GM21786 (cell line): ENCODE data around the gene STAT3.

ENCODE experiments used
- ATAC-seq: cut with Tn5 transposase; IDR thresholded peaks from one replicate; pipeline ENCODE4 v1.9.1; 2021; ENCODE audit not compliant: unreplicated experiment

The STAT3 gene

DNA sequence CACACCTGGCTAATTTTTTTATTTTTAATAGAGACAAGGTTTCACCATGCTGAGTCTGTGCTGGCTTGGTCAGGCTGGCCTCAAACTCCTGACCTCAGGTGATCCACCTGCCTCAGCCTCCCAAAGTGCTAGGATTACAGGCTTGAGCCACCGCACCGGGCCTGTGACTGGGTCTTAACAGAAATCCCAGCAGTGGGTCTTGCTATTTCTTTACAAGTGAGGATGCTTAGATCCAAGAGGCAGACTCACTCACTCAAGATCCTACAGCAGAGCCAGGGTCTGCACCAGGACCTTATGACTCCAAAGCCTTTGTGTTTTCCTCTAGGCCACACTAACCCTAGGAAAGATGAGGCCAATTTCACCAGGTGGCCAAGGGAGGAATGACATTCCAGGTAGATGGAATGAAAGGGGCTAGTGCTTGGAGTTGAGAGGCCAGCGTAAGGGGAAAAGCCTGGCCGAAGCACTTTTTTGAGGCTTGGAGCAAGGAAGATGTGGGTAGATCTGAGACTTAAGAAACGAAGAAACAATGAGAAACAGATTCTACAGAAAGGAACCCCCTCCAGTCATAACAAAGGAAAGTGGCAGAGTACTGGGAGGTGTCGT is 105.7 kb downstream of the STAT3 start:
- ATAC-seq, result no peak

DNA sequence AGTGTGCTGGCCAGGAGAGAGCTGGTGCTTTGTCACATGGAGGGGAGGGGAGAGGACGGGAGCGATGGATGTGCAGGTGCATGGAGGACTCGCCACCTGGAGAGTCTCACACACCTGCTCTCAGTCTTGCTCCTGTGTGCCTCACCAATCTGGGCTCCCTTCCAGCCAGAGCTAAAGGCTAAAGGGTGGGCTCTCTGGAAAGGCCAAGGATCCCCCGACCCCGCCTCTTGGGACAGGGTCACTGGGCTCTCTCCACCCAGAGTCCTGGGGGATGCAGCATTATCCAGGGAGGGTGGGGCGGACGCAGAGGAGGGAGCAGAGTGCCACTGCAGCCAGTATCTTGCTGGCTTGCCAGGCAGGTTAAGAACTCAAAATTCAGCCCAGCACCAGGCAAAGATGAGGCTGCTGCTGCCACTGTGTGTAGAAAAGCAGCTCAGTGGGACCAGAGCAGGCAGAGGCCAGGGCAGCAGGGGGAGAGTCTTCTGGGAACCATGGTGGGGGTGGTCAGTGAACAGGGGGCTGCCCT is 106.6 kb downstream of the STAT3 start:
- no peak for ATAC-seq

DNA sequence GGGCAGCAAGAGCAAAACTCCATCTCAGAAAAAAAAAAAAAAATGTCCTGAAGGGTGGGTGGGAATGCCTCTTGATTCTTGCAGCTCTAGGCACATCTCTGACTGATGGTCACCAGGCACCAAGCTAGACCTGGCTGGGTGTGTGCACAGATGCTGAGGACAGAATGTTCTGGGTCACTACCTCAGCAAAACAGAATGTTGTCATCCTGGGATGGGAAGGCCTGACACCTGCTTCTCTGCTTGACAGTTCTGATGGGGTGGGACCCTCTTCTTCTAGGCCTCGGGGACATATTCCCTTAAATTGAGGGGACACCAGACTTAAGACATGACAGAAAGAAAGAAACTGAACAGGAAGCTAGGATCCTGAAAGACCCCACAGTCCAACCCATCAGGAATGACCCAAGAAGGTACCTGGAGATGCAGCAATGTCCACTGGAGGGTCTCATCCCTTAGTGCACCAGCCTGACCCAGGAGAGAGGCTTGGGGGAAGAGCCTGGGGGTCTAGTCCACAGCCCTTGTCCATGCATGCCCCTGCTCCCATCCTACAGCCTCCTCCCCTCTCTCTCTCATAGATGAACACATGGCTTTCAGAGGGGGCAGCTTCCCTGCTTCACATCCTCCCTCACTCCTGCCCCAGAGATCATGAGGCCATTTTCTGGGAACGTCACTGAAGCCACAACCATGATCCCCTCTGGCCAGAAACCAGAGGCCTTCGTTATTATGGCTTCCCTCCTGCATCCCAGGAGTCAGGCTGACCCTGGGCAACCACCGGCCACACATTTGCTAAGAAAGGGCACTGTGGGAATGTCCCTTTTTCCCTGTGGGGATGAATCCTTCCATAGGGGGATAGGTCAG is 108.2 kb downstream of the STAT3 start:
- no peak for ATAC-seq

DNA sequence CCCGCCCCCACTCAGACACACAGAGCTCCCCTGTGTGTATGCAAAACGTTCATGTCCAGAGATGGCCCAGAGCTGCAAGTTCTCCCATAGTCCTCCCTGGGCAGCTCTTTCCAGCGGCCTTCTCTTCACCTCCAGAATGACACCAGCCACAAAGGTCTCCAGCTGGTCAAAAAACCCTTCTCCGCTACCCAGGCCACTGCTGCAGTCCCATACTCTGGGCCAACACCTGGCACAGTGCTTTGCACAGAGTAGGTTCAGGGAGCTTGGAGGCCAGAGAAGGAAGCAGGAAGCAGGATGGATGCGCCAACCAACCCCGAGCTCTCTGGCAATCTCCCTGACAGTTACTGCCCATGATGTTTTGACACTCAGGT is 110.9 kb downstream of the STAT3 start:
- no peak for ATAC-seq

DNA sequence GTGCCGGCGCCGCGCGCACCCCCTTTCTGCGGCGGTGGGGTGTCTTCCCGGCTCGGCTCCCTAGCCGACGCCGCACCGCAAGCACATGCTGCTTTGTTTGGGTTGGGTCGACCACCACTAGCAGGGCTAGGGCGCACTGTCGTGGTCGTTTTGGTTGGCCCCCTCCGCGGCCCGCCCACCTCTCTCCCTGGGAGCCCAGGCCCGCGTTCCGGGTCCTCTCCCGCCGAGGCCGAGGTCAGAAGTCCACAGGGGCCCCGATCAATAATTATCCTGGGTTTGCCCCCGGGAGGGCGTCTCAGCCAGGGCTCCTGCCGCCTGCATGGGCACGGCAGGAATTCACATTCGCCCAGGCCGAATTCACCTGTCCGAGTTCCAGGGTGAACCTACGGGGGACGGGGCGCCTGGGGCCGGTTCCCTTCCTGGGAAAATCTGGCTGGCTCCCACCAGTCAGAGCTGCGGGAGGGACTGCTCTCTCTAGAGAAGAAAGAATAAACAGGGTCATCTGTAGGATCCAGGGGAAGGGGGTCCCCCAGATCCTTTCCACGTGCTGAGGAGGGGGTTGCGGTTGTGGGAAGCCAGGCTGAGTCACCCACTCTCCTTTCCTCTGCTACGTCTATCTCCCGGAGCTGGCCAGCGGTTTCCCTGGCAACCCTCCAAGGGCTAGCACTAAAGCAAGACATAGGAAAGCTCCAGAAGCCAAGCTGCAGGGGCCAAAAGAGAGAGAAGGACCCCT is 111.5 kb downstream of the STAT3 start:
- ATAC-seq, result no peak

DNA sequence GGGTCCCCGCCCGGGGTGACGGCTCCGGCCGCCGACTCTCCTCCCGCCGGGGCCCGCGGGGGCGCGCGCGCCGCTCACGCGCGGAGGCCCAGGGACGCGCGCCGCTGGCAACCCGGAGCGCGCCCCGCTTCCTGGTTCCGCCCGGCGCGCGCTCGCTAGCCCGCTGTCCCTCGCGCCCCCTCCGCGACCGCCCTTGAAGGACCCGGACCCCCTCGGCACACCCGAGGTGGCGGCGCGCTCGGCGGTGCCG is 112.0 kb downstream of the STAT3 start, which contains the start of gene STAT5B:
Gene STAT5B, minus strand, starts transcription at position 33 of the 250 bp plus-strand sequence. CDS start 44,264 bp downstream, outside the sequence.
- ATAC-seq, result no peak

DNA sequence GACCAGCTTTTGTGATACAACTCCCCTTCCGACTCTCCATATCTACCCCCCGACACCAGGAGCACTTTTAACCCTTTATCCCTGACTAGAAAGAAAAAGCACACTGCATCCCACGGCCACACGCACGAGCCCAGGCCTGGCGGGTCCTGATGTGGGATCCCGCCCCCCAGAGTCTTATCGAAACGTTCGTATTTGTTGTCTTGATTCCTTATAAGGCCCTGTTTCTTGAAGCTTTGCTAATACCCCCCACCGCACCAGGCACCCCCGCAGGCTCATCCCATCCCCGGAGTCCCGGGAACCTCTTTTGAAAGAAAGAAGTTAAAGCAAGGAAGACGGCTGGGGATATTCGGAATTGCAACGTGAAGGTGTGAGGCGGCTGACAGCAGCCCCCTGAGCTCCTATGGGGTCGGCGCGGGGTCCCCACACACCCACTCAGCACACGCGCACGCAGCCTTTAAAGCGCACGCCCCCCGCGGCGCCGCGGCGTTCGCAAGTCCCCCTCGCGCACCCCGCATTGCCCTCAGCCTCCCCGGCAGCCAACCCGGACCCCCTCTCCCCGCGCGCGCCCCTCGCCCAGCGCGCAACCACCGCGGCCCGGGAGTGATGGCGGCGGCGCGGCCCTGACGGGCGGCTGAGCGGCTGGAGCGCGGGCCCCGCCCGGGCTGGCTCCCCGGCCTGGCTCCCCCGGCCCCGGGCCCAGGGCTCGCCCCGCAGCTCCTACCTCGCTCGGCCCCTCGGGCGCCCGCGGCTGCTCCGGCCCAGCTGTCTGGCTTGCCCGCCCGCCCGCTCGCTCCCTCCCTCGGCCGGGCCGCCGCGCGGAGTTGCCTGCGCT is 112.5 kb downstream of the STAT3 start:
- no peak for ATAC-seq

DNA sequence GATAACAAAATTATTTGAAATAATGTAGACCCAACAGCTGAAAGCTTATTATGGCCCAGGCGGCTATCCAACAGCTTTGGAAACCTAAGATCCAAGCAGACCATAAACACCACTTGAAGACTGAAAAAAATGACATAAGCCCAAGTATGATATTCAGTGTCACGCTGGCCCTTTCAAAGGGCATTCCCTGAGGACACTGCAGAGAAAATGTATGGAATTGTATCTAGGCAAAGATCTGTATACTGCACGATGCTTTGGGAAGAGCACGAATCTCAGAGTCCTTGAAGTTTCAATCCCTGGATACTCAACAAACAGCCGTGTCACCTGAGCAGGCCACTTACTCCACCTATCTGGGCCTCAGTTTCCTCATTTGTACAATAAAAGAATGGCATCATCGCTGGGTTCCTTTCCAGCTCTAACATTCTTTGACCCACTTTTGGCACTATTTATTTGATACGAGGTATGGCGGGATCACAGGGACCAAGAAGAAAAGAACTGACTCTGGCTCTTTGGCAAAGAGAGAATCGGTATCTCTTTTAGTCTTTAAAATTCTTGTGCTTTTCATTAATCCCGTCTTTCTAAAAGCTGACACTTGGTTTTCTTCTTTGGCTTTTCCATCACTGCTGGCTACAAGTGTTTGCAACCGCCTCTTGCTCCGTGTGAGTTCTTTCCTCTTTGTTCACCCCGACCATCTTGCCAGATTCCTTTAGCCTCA is 113.3 kb downstream of the STAT3 start:
- ATAC-seq, result no peak

DNA sequence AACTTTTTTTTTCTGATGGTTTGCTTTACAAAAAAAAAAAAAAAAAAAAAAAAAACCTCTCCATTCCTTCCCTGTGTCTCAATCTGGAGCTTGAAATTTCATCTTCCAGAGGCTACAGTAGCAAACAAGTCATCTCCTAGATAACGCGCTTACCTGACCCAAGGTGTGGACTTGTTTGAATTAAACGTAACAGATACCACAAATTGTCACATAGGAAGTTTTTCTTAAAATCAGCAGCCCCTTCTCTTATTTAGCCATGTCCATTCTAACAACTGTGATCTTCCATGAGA is 114.0 kb downstream of the STAT3 start:
- ATAC-seq, result no peak

DNA sequence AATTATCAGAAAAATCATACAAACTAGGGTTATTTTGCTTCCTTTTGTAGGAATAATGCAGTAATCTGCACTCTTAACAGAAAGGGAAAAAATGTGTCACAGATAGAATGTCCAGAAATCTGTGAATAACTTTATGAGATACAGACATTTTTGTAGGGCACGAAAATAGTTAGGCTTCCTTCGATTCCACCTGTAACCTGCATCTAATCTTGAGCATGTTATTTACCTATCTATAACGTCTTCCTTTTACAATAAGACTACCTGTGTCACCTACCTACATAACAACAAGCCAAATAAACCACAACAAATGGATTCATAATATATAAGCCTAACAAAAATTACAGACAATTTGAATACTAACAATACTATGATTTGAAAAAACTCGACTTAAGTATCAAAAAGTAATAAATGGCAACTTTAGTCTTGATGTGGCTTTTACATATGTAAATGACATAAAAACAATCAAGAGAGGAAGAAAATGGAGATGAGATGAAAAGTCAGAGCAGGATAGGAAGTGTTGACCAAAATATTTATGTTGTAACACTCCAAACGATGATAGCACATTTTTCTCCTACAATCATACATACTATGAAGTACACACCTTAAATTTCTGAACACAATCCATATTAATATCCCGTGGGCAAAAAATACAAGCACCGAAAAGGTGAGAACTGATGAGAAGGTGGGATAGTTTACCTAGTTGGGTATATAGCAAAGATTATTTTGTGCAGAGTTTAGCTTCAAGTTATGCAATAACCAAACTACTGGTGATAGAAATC is 114.6 kb downstream of the STAT3 start:
- no peak for ATAC-seq

DNA sequence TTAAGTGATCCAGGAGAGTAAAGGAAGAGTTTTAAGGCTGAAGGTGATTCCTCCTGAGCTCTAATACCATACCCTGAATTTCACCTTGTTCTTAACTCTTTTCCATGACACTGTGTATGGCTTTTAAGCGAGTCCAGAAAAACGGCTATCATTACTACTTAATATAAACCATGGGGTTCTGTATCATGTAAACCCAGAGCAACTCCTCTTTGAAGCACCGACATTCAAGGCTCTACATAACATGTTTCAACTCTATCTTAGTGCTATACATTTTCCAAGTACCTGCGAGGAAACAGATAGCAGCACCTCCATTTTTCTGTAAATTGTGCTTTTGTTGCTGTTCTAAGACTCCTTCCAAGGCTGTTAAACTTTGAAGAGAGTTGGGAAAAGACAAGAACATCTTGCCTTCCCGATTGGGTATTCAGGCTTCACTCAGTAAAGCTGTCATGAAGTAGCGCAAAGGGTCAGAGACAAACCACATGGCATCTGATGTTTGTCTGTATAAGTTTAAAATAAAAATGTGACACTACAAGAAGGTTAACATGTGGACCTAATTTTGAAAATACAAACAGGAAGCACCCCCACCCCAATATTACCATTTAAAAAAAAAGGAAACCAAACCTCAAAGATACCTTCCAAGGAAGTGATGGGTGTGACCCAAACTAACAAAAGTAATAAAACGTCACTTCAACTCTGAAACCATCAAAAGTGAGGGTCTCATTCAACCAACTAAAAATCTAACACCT is 115.9 kb downstream of the STAT3 start:
- ATAC-seq, result no peak

DNA sequence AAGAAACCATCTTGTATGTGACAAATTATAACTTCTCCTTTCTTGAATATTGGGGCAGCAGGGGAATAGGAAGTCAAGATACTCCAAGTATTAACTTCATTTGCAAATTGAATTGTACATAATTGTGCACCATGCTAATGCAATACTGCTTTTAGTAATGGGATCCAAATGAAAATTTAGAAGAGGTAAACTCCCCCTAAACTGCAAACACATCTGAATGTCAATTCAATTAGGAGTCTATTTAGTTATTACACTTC is 116.5 kb downstream of the STAT3 start:
- no peak for ATAC-seq

DNA sequence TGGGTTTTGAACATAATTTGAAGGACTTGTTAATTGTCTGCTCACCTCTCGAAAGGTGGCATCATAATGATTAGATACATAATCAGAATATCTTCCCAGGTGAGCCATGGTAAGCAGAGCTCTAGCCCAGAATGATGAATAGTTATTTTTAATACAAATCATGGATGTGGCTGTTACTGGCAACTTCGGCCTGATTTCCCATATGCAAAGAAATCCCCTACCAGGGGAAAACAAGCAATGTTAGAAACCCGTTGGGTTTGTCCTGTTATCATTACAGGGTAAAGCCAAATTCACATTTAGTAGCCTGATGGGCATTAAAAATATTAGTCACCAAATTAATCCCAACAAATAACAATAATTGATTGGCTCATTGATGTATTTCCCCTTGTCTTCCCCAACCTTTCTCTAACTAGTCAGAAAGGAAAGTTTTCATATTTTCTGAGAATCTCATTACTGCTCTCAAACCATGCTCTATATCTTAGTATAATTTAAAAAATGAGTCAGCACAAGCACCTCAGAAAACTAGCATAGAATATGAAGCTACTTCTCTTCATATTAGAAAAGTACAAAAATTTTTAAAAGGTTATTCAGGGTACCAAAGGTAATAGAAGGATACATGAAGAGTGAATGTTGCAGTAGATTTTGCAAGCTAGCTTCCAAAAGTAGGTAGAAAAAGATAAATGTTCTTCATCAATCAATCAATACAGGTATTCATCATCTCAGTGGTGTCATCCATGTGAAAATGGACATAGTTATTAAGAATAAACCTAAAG is 117.0 kb downstream of the STAT3 start:
- ATAC-seq, result no peak

DNA sequence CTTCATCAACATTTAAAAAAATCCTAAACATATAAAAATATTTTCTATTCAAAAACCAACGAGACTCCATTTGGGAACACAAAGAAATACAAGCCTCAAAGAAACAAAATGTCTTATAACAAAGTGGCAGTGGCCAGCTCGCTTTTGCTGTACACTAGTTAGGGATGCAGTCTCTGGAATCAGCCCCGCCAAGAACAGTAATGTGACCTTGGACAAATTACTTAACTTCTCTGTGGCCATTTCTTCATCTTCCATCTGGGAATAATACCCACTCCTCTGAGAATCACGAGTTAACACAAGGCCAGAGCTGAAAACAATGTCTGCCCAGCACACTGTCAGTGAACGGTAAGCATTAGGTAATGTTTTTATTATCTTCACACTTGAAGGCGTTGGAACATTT is 117.6 kb downstream of the STAT3 start:
- ATAC-seq, result no peak

DNA sequence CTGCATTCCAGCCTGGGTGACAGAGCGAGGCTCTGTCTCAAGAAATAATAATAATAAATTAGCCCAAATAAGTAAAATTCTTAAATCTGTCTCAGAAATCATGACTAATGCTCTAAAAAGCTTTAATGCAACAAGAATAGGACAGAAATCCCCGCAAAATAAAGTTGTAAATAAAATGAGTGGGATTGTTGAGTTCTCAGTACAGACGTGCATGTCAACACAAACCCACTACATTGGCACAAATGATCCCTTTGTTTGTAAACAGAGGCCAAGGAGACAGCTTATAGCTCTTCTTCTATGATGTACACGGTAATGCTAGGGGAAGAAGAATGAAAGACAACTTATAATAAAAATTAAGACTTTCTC is 118.1 kb downstream of the STAT3 start:
- no peak for ATAC-seq

DNA sequence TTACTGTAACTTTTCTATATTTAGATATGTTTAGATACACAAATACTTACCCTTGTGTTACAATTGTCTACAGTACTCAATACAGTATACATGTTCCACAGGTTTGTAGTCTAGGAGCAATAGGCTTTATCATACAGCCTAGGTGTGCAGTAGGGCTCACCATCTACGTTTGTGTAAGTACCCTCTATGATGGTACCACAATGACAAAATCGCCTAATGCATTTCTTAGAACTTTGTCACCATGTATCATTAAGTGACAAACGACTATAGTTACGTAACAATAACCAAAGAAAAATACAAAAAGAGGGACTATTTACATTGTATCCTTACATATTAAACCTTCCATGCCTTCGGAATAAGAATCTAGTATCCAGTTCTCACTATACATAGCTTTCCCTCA is 120.0 kb downstream of the STAT3 start:
- no peak for ATAC-seq

DNA sequence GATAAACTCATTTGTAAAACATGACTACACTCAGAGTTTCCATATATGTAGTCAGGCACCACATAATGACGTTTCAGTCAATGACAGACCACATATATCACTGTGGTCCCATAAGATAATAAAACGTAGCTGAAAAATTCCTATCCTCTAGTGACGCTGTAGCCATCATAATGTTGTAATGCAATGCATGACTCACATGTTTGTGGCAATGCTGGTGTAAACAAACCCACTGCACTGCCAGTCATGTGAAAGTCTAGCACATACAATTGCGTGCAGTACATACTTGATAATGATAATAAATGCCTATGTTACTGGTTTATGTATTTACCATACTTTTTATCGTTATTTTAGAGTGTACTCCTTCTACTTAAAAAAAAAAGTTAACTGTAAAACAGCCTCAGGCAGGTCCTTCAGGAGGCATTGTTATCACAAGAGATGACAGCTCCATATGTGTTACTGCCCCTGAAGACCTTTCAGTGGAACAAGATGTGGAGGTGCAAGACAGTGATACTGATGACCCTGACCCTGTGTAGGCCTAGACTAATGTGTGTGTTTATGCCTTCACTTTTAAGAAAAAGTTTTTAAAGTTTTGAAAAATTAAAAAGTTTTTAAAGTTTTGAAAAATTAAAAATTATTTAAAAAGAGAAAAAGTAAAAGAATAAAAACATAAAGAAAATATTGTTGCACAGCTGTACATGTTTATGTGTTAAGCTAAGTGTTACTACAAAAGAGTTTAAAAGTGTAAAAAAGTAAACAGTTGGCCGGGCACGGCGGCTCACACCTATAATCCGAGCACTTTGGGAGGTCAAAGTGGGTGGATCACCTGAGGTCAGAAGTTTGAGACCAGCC is 121.1 kb downstream of the STAT3 start:
- ATAC-seq, result no peak

DNA sequence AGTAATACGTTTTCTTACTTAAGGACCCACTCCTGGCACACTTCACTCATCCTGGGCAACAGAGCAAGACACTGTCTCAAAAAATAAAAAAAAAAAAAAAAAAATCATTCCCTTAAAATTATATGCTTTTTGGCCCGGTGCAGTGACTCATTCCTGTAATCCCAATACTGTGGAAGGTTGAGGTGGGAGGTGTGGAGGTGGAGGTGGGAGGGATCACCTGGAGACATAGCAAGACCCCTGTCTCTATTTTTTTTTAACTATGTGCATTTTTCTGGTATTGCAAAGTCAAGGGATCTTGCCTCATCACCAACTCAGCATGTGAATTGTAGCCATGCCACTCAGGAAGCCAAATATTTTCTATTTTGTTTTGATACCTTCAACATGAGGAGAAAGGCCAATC is 121.8 kb downstream of the STAT3 start:
- no peak for ATAC-seq
